C4-2B (cell line): ENCODE results near the gene NSG2.

ENCODE experiments used
- CTCF ChIP-seq: fragments of 450-650 bp; conservative IDR thresholded peaks from 2 replicates; pipeline ENCODE4 v1.5.1; 2017; ENCODE audit warnings: mild to moderate bottlenecking
- ZFX ChIP-seq: fragments of 450-650 bp; IDR thresholded peaks from 2 replicates; pipeline ENCODE4 v1.6.1; 2017

GRCh38 chr5:174059247-174059646 is 13.7 kb downstream of the NSG2 start:
- no peak for TF ChIP-seq CTCF
- TF ChIP-seq ZFX, result no peak
